K562 (cell line): Measurements from ENCODE around the gene NREP. TPM values are rescaled to one million over a fixed set of nuclear protein-coding genes. Genes with fewer than 3 reads are reported as not detected.

ENCODE experiments used
- ATAC-seq: fragments of 200-7000 bp; cut with Tn5 transposase; 3 replicates; pipeline ENCODE4 v1.9.1; 2020; ENCODE audit warnings: moderate library complexity
- BruUV-seq: library from RNA; stranded (reverse); fragments of 400-500 nt; replicated peaks from 2 replicates; lab custom pipeline; 2021; lab: Mats Ljungman, UMichigan
- CTCF ChIA-PET: fragments of 300-600 bp; formaldehyde crosslinking; extraction: SDS; loops from one replicate; lab custom pipeline; 2021; ENCODE audit warnings: low intra/inter-chr PET ratio; lab: Yijun Ruan, JAX
- POLR2A ChIA-PET: fragments of 300-600, 350-650 bp; sonication (Branson Sonifier 250); formaldehyde crosslinking; extraction: SDS; loops from one replicate; lab custom pipeline; 2021; ENCODE audit warnings: antibody characterized with exemption, inconsistent platforms; lab: Yijun Ruan, JAX
- DNase-seq, 4 experiments: peaks; one replicate each; pipeline versions ENCODE4 v3.0.0 to v3.0.0-alpha.2; 2011 to 2018; ENCODE audit warnings: low spot score in 3 of 4, mixed read lengths in 3 of 4; ENCODE audit errors: extremely low read depth in 1 of 4
- FAIRE-seq: peaks from 2 replicates; lab custom pipeline; 2011; peaks lifted over from hg19 to GRCh38; lab: Jason Lieb, UNC
- H2AFZ ChIP-seq: 2 replicates; pipeline ENCODE4 v1.6.0; 2011; ENCODE audit warnings: low read depth, low read length, control low read depth, inconsistent platforms
- H3K27ac ChIP-seq: fragments of 200-600 bp; 3 replicates; pipeline ENCODE4 v1.8.0; 2011; ENCODE audit warnings: low read depth, mild to moderate bottlenecking, control low read depth, inconsistent platforms, low read length, moderate library complexity, mixed read lengths; ENCODE audit errors: extremely low read depth
- H3K27me3 ChIP-seq, 2 experiments: fragments of 300-600 bp in 1 of 2; 2 replicates in 1 of 2; 3 replicates in 1 of 2; pipeline versions ENCODE4 v1.6.0 to v1.8.0; 2011; ENCODE audit warnings: inconsistent platforms in 2 of 2, low read length in 2 of 2, mild to moderate bottlenecking in 1 of 2, mixed read lengths in 1 of 2, moderate library complexity in 1 of 2; ENCODE audit not compliant: control insufficient read depth in 2 of 2, insufficient read depth in 2 of 2
- H3K36me3 ChIP-seq: fragments of 300-600 bp; 3 replicates; pipeline ENCODE4 v1.8.0; 2011; ENCODE audit warnings: mild to moderate bottlenecking, low read length, inconsistent platforms; ENCODE audit not compliant: control insufficient read depth, insufficient read depth
- H3K4me1 ChIP-seq, 2 experiments: fragments of 200-600 bp in 1 of 2; replicated peaks in 1 of 2; 2 replicates in 1 of 2; 3 replicates in 1 of 2; pipeline versions ENCODE4 v1.5.1 to v1.8.0; 2011; ENCODE audit warnings: inconsistent platforms in 2 of 2, low read length in 2 of 2, mild to moderate bottlenecking in 1 of 2, mixed read lengths in 1 of 2, moderate library complexity in 1 of 2; ENCODE audit not compliant: control insufficient read depth in 2 of 2, insufficient read depth in 2 of 2
- H3K4me2 ChIP-seq: 2 replicates; pipeline ENCODE4 v1.6.1; 2011; ENCODE audit warnings: low read length, control low read depth, inconsistent platforms, mixed read lengths; ENCODE audit not compliant: insufficient read depth
- H3K4me3 ChIP-seq: fragments of 200-600 bp; sonication (generic), shearing (Covaris generic); 2 replicates; pipeline ENCODE4 v1.5.1; 2016; ENCODE audit warnings: control low read depth, inconsistent platforms
- H3K79me2 ChIP-seq: fragments of 200-600 bp; 3 replicates; pipeline ENCODE4 v1.8.0; 2011; ENCODE audit warnings: low read length, inconsistent platforms; ENCODE audit not compliant: control insufficient read depth, insufficient read depth
- H3K9ac ChIP-seq, 2 experiments: 2 replicates each; pipeline versions ENCODE4 v1.6.0 to v1.6.1; 2011; ENCODE audit warnings: low read depth in 2 of 2, low read length in 2 of 2, control low read depth in 1 of 2, inconsistent platforms in 1 of 2, mild to moderate bottlenecking in 1 of 2, mixed read lengths in 1 of 2; ENCODE audit not compliant: insufficient read depth in 1 of 2
- H3K9me1 ChIP-seq: one replicate; pipeline ENCODE4 v1.6.0; 2011; ENCODE audit warnings: inconsistent platforms, mild to moderate bottlenecking, low read length, moderate library complexity; ENCODE audit not compliant: control insufficient read depth, insufficient read depth
- H3K9me3 ChIP-seq: replicated peaks from 2 replicates; pipeline ENCODE4 v1.5.1; 2011; ENCODE audit warnings: low read depth, low read length, inconsistent platforms; ENCODE audit not compliant: control insufficient read depth, insufficient read depth
- H4K20me1 ChIP-seq: replicated peaks from 2 replicates; pipeline ENCODE4 v1.6.1; 2011; ENCODE audit warnings: low read length, inconsistent platforms, mixed read lengths; ENCODE audit not compliant: control insufficient read depth, insufficient read depth
- ATF6 ChIP-seq: sonication (generic); formaldehyde crosslinking; IDR thresholded peaks from 2 replicates; pipeline ENCODE4 v1.4.0; 2020; ENCODE audit warnings: mild to moderate bottlenecking, missing genetic modification reagents
- DIDO1 ChIP-seq: fragments of 450-650 bp; IDR thresholded peaks from 2 replicates; pipeline ENCODE4 v1.6.1; 2016; ENCODE audit warnings: low read depth, missing biosample characterization, missing genetic modification characterization
- FOS ChIP-seq: IDR thresholded peaks from 3 replicates; pipeline ENCODE4 v1.6.1; 2011; ENCODE audit not compliant: insufficient read length; ENCODE audit errors: extremely low read depth
- HNRNPLL ChIP-seq: fragments of 200-400 bp; formaldehyde crosslinking; IDR thresholded peaks from 2 replicates; pipeline ENCODE4 v1.6.1; 2017; ENCODE audit warnings: low read length, low read depth, mild to moderate bottlenecking; ENCODE audit not compliant: poor library complexity, severe bottlenecking
- ZNF121 ChIP-seq: sonication (generic); formaldehyde crosslinking; conservative IDR thresholded peaks from 2 replicates; pipeline ENCODE4 v1.8.0; 2022; ENCODE audit warnings: missing genetic modification reagents
- ZNF184 ChIP-seq: sonication (generic); formaldehyde crosslinking; IDR thresholded peaks from 2 replicates; pipeline ENCODE4 v1.5.0; 2020; ENCODE audit warnings: missing genetic modification reagents
- WGBS: fragments of 100-300 bp; shearing (Covaris generic); methylation state at CpG from one replicate; pipeline ENCODE4 v1.1.6; 2016; ENCODE audit warnings: low coverage, mixed read lengths; ENCODE audit not compliant: insufficient coverage; ENCODE audit errors: missing lambda C conversion rate; 5-methylcytosine and 5-hydroxymethylcytosine counted together
- in situ Hi-C: fragments of 300-500 bp; cut with MboI; formaldehyde crosslinking; loops from 4 replicates; pipeline ENCODE4 v1.15.0; 2018; ENCODE audit warnings: inconsistent platforms, mixed read lengths
- intact Hi-C: fragments of 100-400 bp; cut with micrococcal nuclease; formaldehyde crosslinking; loops from 2 replicates; pipeline ENCODE4 v1.14.2; 2022
- polyA plus RNA-seq, 8 experiments: library from polyadenylated mRNA; depleted of rRNA in 4 of 8; stranded (reverse) in 5 of 8; unstranded in 3 of 8; fragments of >200 nt; fragmentation: Nextera tagmentation in 2 of 8; fragmentation: Illumina TruSeq in 1 of 8; extraction: Ambion mirVana in 2 of 8; extraction: Trizol in 1 of 8; gene quantifications; 2 replicates each; pipeline versions ENCODE4 v1.2.1 to v1.2.3, GENCODE V29; 2011 to 2014; ENCODE audit warnings: inconsistent platforms in 1 of 8, missing spikeins in 1 of 8
- total RNA-seq, 7 experiments: library from RNA; depleted of rRNA in 6 of 7; stranded (reverse); fragments of >200 nt in 6 of 7; fragmentation: Illumina TruSeq in 2 of 7; extraction: Trizol in 2 of 7; gene quantifications; 2 replicates each; pipeline versions ENCODE4 v1.2.1 to v1.2.3, GENCODE V29; 2011 to 2021; ENCODE audit warnings: low replicate concordance in 1 of 7
- TF ChIP-seq, protein P1 (sequence below): fragments of 450-650 bp; IDR thresholded peaks from 2 replicates; pipeline ENCODE4 v1.6.1; 2017; ENCODE audit warnings: antibody characterized with exemption, mild to moderate bottlenecking
- TF ChIP-seq, protein P2 (sequence below), 3 experiments: IDR thresholded peaks in 2 of 3; conservative IDR thresholded peaks in 1 of 3; 2 replicates each; pipeline ENCODE4 v1.5.1; 2011 to 2012; ENCODE audit warnings: low read length in 3 of 3, mild to moderate bottlenecking in 3 of 3, control low read depth in 2 of 3, improper control_type of control experiment in 1 of 3, inconsistent platforms in 1 of 3, low read depth in 1 of 3, mixed read lengths in 1 of 3, moderate library complexity in 1 of 3; ENCODE audit not compliant: insufficient read depth in 2 of 3

Gene NREP
- total and polyA plus RNA-seq, 9 of the 15 experiments (the other 6 are each of a cell fraction or from before 2014, with no cell fraction given) = 0.08 to 0.58 (median 0.23) TPM; not detected in 1

GRCh38 chr5:111776913-111777781 is 20.2 kb upstream of the NREP start:
- POLR2A ChIA-PET = interaction anchor here (0.6 to 1.4 kb wide), 2 partner anchors 30 to 1906 kb away, joined by 4 to 5 read pairs; no protein-coding TSS in a partner anchor
- Histone ChIP-seq H3K4me3 (no peak overlapping the region), H3K79me2 (no peaks in the 10 kb centered on the region), H3K9ac (no peak overlapping the region)
- DNase-seq = no peak
- no peak for TF ChIP-seq DIDO1 (tag)
- TF ChIP-seq, protein P1, sequence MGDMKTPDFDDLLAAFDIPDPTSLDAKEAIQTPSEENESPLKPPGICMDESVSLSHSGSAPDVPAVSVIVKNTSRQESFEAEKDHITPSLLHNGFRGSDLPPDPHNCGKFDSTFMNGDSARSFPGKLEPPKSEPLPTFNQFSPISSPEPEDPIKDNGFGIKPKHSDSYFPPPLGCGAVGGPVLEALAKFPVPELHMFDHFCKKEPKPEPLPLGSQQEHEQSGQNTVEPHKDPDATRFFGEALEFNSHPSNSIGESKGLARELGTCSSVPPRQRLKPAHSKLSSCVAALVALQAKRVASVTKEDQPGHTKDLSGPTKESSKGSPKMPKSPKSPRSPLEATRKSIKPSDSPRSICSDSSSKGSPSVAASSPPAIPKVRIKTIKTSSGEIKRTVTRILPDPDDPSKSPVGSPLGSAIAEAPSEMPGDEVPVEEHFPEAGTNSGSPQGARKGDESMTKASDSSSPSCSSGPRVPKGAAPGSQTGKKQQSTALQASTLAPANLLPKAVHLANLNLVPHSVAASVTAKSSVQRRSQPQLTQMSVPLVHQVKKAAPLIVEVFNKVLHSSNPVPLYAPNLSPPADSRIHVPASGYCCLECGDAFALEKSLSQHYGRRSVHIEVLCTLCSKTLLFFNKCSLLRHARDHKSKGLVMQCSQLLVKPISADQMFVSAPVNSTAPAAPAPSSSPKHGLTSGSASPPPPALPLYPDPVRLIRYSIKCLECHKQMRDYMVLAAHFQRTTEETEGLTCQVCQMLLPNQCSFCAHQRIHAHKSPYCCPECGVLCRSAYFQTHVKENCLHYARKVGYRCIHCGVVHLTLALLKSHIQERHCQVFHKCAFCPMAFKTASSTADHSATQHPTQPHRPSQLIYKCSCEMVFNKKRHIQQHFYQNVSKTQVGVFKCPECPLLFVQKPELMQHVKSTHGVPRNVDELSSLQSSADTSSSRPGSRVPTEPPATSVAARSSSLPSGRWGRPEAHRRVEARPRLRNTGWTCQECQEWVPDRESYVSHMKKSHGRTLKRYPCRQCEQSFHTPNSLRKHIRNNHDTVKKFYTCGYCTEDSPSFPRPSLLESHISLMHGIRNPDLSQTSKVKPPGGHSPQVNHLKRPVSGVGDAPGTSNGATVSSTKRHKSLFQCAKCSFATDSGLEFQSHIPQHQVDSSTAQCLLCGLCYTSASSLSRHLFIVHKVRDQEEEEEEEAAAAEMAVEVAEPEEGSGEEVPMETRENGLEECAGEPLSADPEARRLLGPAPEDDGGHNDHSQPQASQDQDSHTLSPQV = no peak
- TF ChIP-seq, protein P2, sequence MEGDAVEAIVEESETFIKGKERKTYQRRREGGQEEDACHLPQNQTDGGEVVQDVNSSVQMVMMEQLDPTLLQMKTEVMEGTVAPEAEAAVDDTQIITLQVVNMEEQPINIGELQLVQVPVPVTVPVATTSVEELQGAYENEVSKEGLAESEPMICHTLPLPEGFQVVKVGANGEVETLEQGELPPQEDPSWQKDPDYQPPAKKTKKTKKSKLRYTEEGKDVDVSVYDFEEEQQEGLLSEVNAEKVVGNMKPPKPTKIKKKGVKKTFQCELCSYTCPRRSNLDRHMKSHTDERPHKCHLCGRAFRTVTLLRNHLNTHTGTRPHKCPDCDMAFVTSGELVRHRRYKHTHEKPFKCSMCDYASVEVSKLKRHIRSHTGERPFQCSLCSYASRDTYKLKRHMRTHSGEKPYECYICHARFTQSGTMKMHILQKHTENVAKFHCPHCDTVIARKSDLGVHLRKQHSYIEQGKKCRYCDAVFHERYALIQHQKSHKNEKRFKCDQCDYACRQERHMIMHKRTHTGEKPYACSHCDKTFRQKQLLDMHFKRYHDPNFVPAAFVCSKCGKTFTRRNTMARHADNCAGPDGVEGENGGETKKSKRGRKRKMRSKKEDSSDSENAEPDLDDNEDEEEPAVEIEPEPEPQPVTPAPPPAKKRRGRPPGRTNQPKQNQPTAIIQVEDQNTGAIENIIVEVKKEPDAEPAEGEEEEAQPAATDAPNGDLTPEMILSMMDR (IDR thresholded peaks at IDR 0.05 in 2 of 3, conservative IDR thresholded peaks at IDR 0.05 in 1 of 3; ENCODE audit: insufficient read depth in 2 of 3, low read depth in 1 of 3, low read length in 3 of 3) = no peak
- no peak for TF ChIP-seq HNRNPLL
- no peak for TF ChIP-seq ZNF121
- no peak for TF ChIP-seq ATF6
- TF ChIP-seq FOS = no peak
- no peak for TF ChIP-seq ZNF184
- TF ChIP-seq, all 486 proteins: peak for 0
- no TSS peak for BruUV-seq
- FAIRE-seq = no peak
- Histone ChIP-seq H3K27ac (no peak overlapping the region), H3K9me1 (no peaks in the 10 kb centered on the region), H3K9me3 (no peaks in the 10 kb centered on the region), H2AFZ (no peak overlapping the region), H3K4me1 (no peaks in the 10 kb centered on the region), H3K4me2 (no peak overlapping the region), H4K20me1 (no peaks in the 10 kb centered on the region), H3K27me3 (no peaks in the 10 kb centered on the region), H3K36me3 (no peaks in the 10 kb centered on the region)
- no peak for ATAC-seq
- intact Hi-C loops = no loop called here
- in situ Hi-C loops = no loop called here
- 2% methylated on average over 6 of the region's 6 CpGs for WGBS
- CTCF ChIA-PET = no interaction called here
